ENCODE measurements around the gene AKT3. TPM values are rescaled to one million over a fixed set of nuclear protein-coding genes. Genes with fewer than 3 reads are reported as not detected.

AKT3 gene
- polyA plus RNA-seq, 1 experiment: 34.9 TPM

DNA sequence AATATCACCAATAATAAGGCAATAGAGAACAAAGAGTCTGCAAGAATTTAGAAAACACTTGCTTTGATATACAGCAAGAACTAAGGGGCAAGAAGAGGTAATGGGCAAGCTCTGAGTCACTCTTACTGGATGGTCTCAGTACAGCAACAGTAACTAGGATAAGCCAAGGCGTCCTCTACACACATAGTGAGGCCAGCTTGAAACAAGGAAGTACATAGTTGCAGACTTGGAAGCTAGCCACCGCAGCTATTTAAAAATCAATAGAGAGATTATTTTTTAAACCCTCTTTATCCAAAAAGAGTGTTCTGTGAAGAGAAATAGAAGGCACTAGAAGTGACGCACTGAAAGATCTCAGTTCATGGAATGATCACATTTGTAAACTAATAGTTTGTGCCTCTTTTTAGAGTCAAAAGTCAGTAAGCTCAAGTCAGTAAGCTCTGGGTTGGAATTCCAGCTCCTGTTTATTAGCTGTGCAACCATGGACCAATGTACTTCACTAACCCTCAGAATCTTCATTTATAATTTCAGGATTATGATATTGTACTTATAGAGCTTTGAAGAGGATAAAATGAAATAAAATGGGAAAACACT, 118.6 kb downstream of the AKT3 start:
- Histone ChIP-seq H3K9me3 (ENCODE audit: control insufficient read depth, insufficient read depth, low read length) (peaks cover 9% of the 10 kb centered on the region), H3K27ac (ENCODE audit: low read depth, low read length) (no peak overlapping the region), H3K27me3 (ENCODE audit: control insufficient read depth, insufficient read depth, low read length) (no peaks in the 10 kb centered on the region), H3K4me3 (ENCODE audit: low read depth, low read length) (no peak overlapping the region)
- no peak for DNase-seq (ENCODE audit: low read depth, low spot score)
- ChIA-PET CTCF (interaction anchor here (0.9 to 3.8 kb wide), 3 partner anchors 8 to 19 kb away, joined by 3 to 16 read pairs (median 3); no protein-coding TSS in a partner anchor), POLR2A (interaction anchor here (0.6 to 1.0 kb wide), 2 partner anchors 13 to 18 kb away, joined by 3 to 10 read pairs; no protein-coding TSS in a partner anchor)
- TF ChIP-seq, protein P1, sequence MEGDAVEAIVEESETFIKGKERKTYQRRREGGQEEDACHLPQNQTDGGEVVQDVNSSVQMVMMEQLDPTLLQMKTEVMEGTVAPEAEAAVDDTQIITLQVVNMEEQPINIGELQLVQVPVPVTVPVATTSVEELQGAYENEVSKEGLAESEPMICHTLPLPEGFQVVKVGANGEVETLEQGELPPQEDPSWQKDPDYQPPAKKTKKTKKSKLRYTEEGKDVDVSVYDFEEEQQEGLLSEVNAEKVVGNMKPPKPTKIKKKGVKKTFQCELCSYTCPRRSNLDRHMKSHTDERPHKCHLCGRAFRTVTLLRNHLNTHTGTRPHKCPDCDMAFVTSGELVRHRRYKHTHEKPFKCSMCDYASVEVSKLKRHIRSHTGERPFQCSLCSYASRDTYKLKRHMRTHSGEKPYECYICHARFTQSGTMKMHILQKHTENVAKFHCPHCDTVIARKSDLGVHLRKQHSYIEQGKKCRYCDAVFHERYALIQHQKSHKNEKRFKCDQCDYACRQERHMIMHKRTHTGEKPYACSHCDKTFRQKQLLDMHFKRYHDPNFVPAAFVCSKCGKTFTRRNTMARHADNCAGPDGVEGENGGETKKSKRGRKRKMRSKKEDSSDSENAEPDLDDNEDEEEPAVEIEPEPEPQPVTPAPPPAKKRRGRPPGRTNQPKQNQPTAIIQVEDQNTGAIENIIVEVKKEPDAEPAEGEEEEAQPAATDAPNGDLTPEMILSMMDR (IDR thresholded peaks at IDR 0.05; ENCODE audit: low read depth, low read length): no peak

DNA sequence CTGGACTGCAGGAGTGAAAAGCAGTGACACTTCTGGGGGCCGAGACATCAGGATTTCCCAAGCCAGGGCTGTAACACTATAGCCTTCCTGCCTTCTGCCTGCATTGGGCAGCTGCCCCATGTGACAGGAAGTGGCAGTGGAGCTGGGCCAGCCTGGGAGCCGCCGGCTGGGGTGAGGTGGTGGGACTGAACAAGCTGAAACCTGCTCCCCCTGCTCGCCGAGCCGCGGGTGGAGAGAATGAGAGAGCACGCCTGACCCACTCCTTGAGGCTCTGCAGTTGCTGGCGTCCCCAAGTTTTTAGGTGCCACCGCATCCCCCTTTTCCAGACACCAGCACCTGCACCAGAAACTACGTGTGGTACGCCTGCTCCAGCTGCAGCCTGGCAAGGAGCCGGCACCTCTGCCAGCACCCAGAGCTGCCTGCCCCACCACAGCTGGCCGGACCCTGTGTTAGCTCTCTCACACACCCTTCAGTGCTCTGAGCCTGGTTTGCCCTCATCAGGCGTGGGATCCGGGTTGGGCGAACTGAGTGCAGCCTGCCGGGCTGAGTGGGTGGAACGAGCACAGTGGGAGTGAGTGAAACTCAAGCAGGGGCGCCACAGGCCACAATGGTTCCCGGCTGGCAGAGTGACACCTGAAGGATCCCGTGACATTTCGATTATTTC, 119.4 kb downstream of the AKT3 start:
- no peak overlapping the region for H3K27ac ChIP-seq (ENCODE audit: low read depth, low read length)
- H3K27me3 ChIP-seq (ENCODE audit: control insufficient read depth, insufficient read depth, low read length): no peaks in the 10 kb centered on the region
- TF ChIP-seq, protein P1 (IDR thresholded peaks at IDR 0.05; ENCODE audit: low read depth, low read length): no peak
- H3K4me3 ChIP-seq (ENCODE audit: low read depth, low read length): no peak overlapping the region
- ChIA-PET CTCF (interaction anchor here (0.9 to 3.8 kb wide), 2 partner anchors 9 to 18 kb away, joined by 3 to 16 read pairs; no protein-coding TSS in a partner anchor), POLR2A (interaction anchor here (0.6 kb wide), 1 partner anchor 17 kb away, joined by 10 read pairs; no protein-coding TSS in a partner anchor)
- DNase-seq (ENCODE audit: low read depth, low spot score): no peak
- H3K9me3 ChIP-seq (ENCODE audit: control insufficient read depth, insufficient read depth, low read length): peaks cover 9% of the 10 kb centered on the region

DNA sequence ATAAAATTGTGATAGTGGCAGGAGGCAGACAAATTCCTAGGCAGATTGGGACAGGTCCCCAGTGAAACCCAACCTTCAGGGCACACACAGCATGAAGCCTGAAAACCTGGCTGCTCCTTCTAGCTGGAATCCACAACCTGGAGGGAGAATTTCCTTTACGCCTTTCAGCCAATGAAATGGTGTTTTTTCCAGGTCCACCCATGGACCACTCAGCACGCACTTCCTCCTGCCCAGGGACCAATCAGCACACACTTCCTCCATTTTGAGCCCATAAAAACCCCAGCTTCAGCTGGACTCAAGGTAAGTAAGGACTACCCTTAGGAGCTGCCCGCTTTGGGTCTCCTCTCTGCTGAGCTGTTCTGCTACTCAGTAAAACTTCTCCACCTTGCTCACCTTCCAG, 120.1 kb downstream of the AKT3 start:
- ChIA-PET POLR2A (no interaction called here), CTCF (no interaction called here)
- TF ChIP-seq, protein P1 (IDR thresholded peaks at IDR 0.05; ENCODE audit: low read depth, low read length): no peak
- no peaks in the 10 kb centered on the region for H3K27me3 ChIP-seq (ENCODE audit: control insufficient read depth, insufficient read depth, low read length)
- no peak for DNase-seq (ENCODE audit: low read depth, low spot score)
- H3K27ac ChIP-seq (ENCODE audit: low read depth, low read length): no peak overlapping the region
- H3K9me3 ChIP-seq (ENCODE audit: control insufficient read depth, insufficient read depth, low read length): peaks cover 9% of the 10 kb centered on the region
- no peak overlapping the region for H3K4me3 ChIP-seq (ENCODE audit: low read depth, low read length)

DNA sequence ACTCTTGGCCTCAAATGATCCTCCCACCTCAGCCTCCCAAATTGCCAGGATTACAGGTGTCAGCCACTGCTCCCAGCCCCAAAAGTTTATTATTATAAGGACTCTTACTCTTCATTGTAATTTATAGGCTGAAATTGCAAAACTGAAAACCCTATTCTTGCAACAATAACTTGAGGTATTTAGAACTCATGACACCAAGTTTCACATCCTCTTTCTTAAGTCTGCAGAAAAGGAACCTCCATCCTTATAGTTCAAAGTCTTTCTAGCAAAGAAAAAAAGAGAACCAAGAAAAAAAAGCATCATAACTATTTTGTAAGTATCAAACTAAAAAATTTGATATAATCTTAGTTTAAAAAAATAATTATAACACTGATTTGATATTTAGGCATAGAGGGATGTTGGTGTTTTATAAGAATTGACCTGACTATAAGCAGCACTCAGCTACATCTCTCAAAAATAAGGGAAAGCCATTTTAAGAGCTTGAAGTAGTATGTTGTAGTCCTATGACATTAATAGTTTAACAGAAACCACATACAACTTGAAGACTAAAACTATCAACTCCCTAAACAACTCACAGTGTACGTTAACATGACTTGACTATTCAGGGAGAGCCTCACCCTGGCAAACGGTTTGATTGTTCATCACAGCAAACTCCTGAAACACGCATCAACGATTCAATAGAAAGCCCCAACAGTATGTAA, 122.4 kb downstream of the AKT3 start:
- POLR2A ChIA-PET: no interaction called here
- no peak overlapping the region for H3K4me3 ChIP-seq (ENCODE audit: low read depth, low read length)

More for the DNA sequence above, 122.4 kb downstream of the AKT3 start:
- TF ChIP-seq, protein P1 (IDR thresholded peaks at IDR 0.05; ENCODE audit: low read depth, low read length): no peak
- CTCF ChIA-PET: interaction anchor here (0.6 kb wide), 1 partner anchor 572 kb away, joined by 3 read pairs; no protein-coding TSS in a partner anchor
- Histone ChIP-seq H3K27me3 (ENCODE audit: control insufficient read depth, insufficient read depth, low read length) (no peaks in the 10 kb centered on the region), H3K9me3 (ENCODE audit: control insufficient read depth, insufficient read depth, low read length) (peaks cover 9% of the 10 kb centered on the region), H3K27ac (ENCODE audit: low read depth, low read length) (no peak overlapping the region)
- no peak for DNase-seq (ENCODE audit: low read depth, low spot score)
